NCI-H2196 (cell line): ENCODE data around the gene CHD2.
"Not testable (repeated sequence)": the region's sequence is repeated elsewhere in the genome, so short reads cannot be mapped to it uniquely, and the experiment has no call there.

Experiments used
- DNase-seq: peaks from one replicate; lab custom pipeline; 2025; ENCODE audit not compliant: unreplicated experiment; lab: John Stamatoyannopoulos, UW

CHD2 gene

GRCh38 chr15:92906020-92906419 is 5.9 kb downstream of the CHD2 start:
- DNase-seq = no peak

- DNase-seq = no peak
Measured at GRCh38 chr15:92906563-92907081, 6.5 kb downstream of the CHD2 start.

GRCh38 chr15:92907229-92907628 is 7.1 kb downstream of the CHD2 start:
- no peak for DNase-seq

GRCh38 chr15:92907896-92908712 is 8.0 kb downstream of the CHD2 start:
- DNase-seq = no peak

GRCh38 chr15:92908713-92909057 is 8.6 kb downstream of the CHD2 start:
- no peak for DNase-seq

- DNase-seq = no peak
Measured at GRCh38 chr15:92909136-92909781, 9.1 kb downstream of the CHD2 start.

GRCh38 chr15:92910451-92910850 is 10.3 kb downstream of the CHD2 start:
- no peak for DNase-seq

- no peak for DNase-seq
Measured at GRCh38 chr15:92914103-92914499, 14.0 kb downstream of the CHD2 start.

- DNase-seq = no peak
Measured at GRCh38 chr15:92914768-92915221, 14.7 kb downstream of the CHD2 start.

GRCh38 chr15:92915766-92916435 is 15.8 kb downstream of the CHD2 start:
- no peak for DNase-seq

GRCh38 chr15:92917598-92918407 is 17.7 kb downstream of the CHD2 start:
- DNase-seq = peak; percentile 90

- DNase-seq = not testable (repeated sequence)
Measured at GRCh38 chr15:92918881-92919280, 18.8 kb downstream of the CHD2 start.

- DNase-seq = no peak
Measured at GRCh38 chr15:92920595-92921161, 20.6 kb downstream of the CHD2 start.

GRCh38 chr15:92921215-92922131 is 21.3 kb downstream of the CHD2 start:
- DNase-seq = no peak

GRCh38 chr15:92922418-92923002 is 22.4 kb downstream of the CHD2 start:
- DNase-seq = no peak

GRCh38 chr15:92924216-92924615 is 24.1 kb downstream of the CHD2 start:
- DNase-seq = no peak

- no peak for DNase-seq
Measured at GRCh38 chr15:92925454-92925853, 25.3 kb downstream of the CHD2 start.

- DNase-seq = no peak
Measured at GRCh38 chr15:92928225-92928750, 28.2 kb downstream of the CHD2 start.

GRCh38 chr15:92929002-92929401 is 28.9 kb downstream of the CHD2 start:
- DNase-seq = no peak
